GM12878 (cell line): ENCODE measurements around the gene NOP53.

ENCODE experiments used
- EZH2 ChIP-seq: IDR thresholded peaks from 2 replicates; pipeline ENCODE4 v1.6.1; 2012; ENCODE audit warnings: low read depth, mild to moderate bottlenecking, control low read depth, inconsistent platforms, low read length, borderline replicate concordance; ENCODE audit not compliant: control insufficient read depth
- POLR2A ChIP-seq: IDR thresholded peaks from 2 replicates; pipeline ENCODE4 v1.6.1; 2011; ENCODE audit warnings: low read depth, mild to moderate bottlenecking, low read length
- TF ChIP-seq, protein P1 (sequence below), 3 experiments: IDR thresholded peaks in 2 of 3; conservative IDR thresholded peaks in 1 of 3; 2 replicates each; pipeline ENCODE4 v1.5.1; 2011; ENCODE audit warnings: low read depth in 3 of 3, low read length in 3 of 3, mild to moderate bottlenecking in 3 of 3, control low read depth in 2 of 3, moderate library complexity in 2 of 3, inconsistent platforms in 1 of 3, mixed read lengths in 1 of 3; ENCODE audit not compliant: control insufficient read depth in 2 of 3, insufficient read depth in 1 of 3; ENCODE audit errors: extremely low read depth in 1 of 3

DNA sequence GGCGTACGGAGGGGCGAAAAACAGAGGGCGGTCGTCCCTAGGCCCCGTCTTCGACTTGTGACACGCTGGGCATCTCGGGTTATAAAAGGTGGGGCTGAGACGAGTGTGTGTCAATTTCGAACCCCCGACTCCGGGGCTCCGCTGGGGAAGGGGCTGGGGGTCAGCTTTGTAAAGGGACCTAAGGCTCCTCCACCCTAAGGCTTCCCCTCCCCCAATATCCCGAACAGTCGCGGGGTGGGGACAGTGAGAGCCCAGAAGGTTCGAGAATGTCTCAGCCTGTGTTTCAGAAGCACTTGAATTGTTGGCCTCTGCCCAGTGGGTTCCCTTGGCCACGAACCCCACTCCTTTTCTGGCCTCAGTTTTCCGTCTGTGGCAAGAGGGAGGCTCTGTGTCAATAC, 33.6 kb downstream of the NOP53 start:
- TF ChIP-seq POLR2A (no peak), EZH2 (no peak)
- TF ChIP-seq, protein P1, sequence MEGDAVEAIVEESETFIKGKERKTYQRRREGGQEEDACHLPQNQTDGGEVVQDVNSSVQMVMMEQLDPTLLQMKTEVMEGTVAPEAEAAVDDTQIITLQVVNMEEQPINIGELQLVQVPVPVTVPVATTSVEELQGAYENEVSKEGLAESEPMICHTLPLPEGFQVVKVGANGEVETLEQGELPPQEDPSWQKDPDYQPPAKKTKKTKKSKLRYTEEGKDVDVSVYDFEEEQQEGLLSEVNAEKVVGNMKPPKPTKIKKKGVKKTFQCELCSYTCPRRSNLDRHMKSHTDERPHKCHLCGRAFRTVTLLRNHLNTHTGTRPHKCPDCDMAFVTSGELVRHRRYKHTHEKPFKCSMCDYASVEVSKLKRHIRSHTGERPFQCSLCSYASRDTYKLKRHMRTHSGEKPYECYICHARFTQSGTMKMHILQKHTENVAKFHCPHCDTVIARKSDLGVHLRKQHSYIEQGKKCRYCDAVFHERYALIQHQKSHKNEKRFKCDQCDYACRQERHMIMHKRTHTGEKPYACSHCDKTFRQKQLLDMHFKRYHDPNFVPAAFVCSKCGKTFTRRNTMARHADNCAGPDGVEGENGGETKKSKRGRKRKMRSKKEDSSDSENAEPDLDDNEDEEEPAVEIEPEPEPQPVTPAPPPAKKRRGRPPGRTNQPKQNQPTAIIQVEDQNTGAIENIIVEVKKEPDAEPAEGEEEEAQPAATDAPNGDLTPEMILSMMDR (IDR thresholded peaks at IDR 0.05 in 2 of 3, conservative IDR thresholded peaks at IDR 0.05 in 1 of 3; ENCODE audit: control insufficient read depth in 2 of 3, extremely low read depth in 1 of 3, insufficient read depth in 1 of 3, low read depth in 3 of 3, low read length in 3 of 3), result no peak
